ENCODE data around the gene GCAT. TPM values are rescaled to one million over a fixed set of nuclear protein-coding genes. Genes with fewer than 3 reads are reported as not detected.

The GCAT gene
- total RNA-seq, 4 donors from 2014 or later, result 11.3 to 34.5 (median 20.1) TPM

GRCh38 chr22:37818409-37819104, 10.8 kb downstream of the GCAT start:
- WGBS, result 4% methylated on average over 8 of the region's 68 CpGs
- no peak for DNase-seq (ENCODE audit: low spot score in 2 of 2)
- H3K27ac ChIP-seq, result no peak overlapping the region

GRCh38 chr22:37819105-37819433, 11.3 kb downstream of the GCAT start:
- TF ChIP-seq CTCF (IDR thresholded peaks at IDR 0.05) (no peak), POLR2AphosphoS5 (IDR thresholded peaks at IDR 0.05) (no peak), POLR2A (IDR thresholded peaks at IDR 0.05) (no peak), EP300 (IDR thresholded peaks at IDR 0.05) (no peak)
- Histone ChIP-seq H3K36me3 (peaks cover 10% of the 10 kb centered on the region), H3K27me3 (peaks cover 34% of the 10 kb centered on the region), H3K4me1 (peaks cover 20% of the 10 kb centered on the region), H3K9me3 (no peaks in the 10 kb centered on the region), H3K4me3 (peak overlapping the region; percentile 49), H3K27ac (no peak overlapping the region)
- WGBS, result 32% methylated on average over 4 of the region's 14 CpGs
- DNase-seq (ENCODE audit: low spot score in 2 of 2), result no peak

More at GRCh38 chr22:37818409-37819104, 10.8 kb downstream of the GCAT start:
- peaks cover 29% of the 10 kb centered on the region for H3K27me3 ChIP-seq
- H3K36me3 ChIP-seq, result peaks cover 13% of the 10 kb centered on the region
- H3K4me1 ChIP-seq, result peaks cover 20% of the 10 kb centered on the region
- TF ChIP-seq POLR2AphosphoS5 (IDR thresholded peaks at IDR 0.05) (no peak), CTCF (IDR thresholded peaks at IDR 0.05) (peak; percentile 7 to 52), EP300 (IDR thresholded peaks at IDR 0.05) (no peak), POLR2A (IDR thresholded peaks at IDR 0.05) (no peak)
- no peaks in the 10 kb centered on the region for H3K9me3 ChIP-seq
- peak overlapping the region; percentile 49 for H3K4me3 ChIP-seq

GRCh38 chr22:37820350-37820749, 12.6 kb downstream of the GCAT start:
- Histone ChIP-seq H3K27me3 (peaks cover 41% of the 10 kb centered on the region), H3K27ac (no peak overlapping the region), H3K4me3 (no peak overlapping the region), H3K9me3 (no peaks in the 10 kb centered on the region), H3K4me1 (peaks cover 31% of the 10 kb centered on the region), H3K36me3 (no peaks in the 10 kb centered on the region)
- TF ChIP-seq CTCF (IDR thresholded peaks at IDR 0.05), result no peak
- TF ChIP-seq EP300 (IDR thresholded peaks at IDR 0.05), result no peak
- TF ChIP-seq POLR2AphosphoS5 (IDR thresholded peaks at IDR 0.05), result no peak
- TF ChIP-seq POLR2A (IDR thresholded peaks at IDR 0.05), result no peak
- WGBS, result 92% methylated on average over 5 of the region's 5 CpGs
- DNase-seq (ENCODE audit: low spot score in 2 of 2), result no peak

- H3K27ac ChIP-seq, result no peak overlapping the region
- peaks cover 41% of the 10 kb centered on the region for H3K27me3 ChIP-seq
- H3K4me3 ChIP-seq, result no peak overlapping the region
- no peak for DNase-seq (ENCODE audit: low spot score in 2 of 2)
- H3K4me1 ChIP-seq, result peaks cover 36% of the 10 kb centered on the region
- TF ChIP-seq POLR2A (IDR thresholded peaks at IDR 0.05), result no peak
- TF ChIP-seq CTCF (IDR thresholded peaks at IDR 0.05), result no peak
- TF ChIP-seq EP300 (IDR thresholded peaks at IDR 0.05), result no peak
- no peak for TF ChIP-seq POLR2AphosphoS5 (IDR thresholded peaks at IDR 0.05)
- WGBS, result 57% methylated on average over 7 of the region's 8 CpGs
- no peaks in the 10 kb centered on the region for H3K9me3 ChIP-seq
- no peaks in the 10 kb centered on the region for H3K36me3 ChIP-seq
Observed at GRCh38 chr22:37822079-37822833, 14.5 kb downstream of the GCAT start.
